HCT116 (cell line): ENCODE results near the gene LTBR. TPM values are rescaled to one million over a fixed set of nuclear protein-coding genes. Genes with fewer than 3 reads are reported as not detected.

Experiments used
- ATAC-seq: fragments of 200-7000 bp; cut with Tn5 transposase; 2 replicates; pipeline ENCODE4 v1.9.1; 2020; ENCODE audit warnings: mild to moderate bottlenecking, moderate library complexity
- BruUV-seq: library from RNA; stranded (reverse); fragments of 400-500 nt; replicated peaks from 2 replicates; lab custom pipeline; 2021; lab: Mats Ljungman, UMichigan
- CTCF ChIA-PET: fragments of 300-600 bp; sonication (Branson Sonifier 250); formaldehyde crosslinking; loops from one replicate; lab custom pipeline; 2021; ENCODE audit warnings: antibody characterized with exemption; lab: Charles Lee
- POLR2A ChIA-PET: fragments of 300-600, 350-600 bp; sonication (Branson Sonifier 250); formaldehyde crosslinking; loops from one replicate; lab custom pipeline; 2021; ENCODE audit warnings: antibody characterized with exemption; lab: Charles Lee
- RAD21 ChIA-PET, 2 experiments: fragments of 300-600 bp; sonication (Branson Sonifier 250); formaldehyde crosslinking; loops; one replicate each; lab custom pipeline; 2023; ENCODE audit warnings: low total read pairs in 2 of 2; ENCODE audit not compliant: uncharacterized antibody in 2 of 2, unreplicated experiment in 2 of 2, low non-redundant PET in 1 of 2; lab: Charles Lee
- DNase-seq: peaks from one replicate; pipeline ENCODE4 v3.0.0-alpha.2; 2010; ENCODE audit warnings: low read depth, low spot score
- H2AFZ ChIP-seq: fragments of 200-600 bp; shearing (Covaris generic), sonication (generic); 2 replicates; pipeline ENCODE4 v1.6.1; 2017; ENCODE audit warnings: low read depth, mixed run types, mixed read lengths, antibody characterized with exemption, low read length; ENCODE audit not compliant: poor library complexity, severe bottlenecking
- H3K27ac ChIP-seq: 2 replicates; pipeline ENCODE4 v1.5.1; 2012; ENCODE audit warnings: low read depth, low read length
- H3K27me3 ChIP-seq: fragments of 200-600 bp; sonication (generic); 2 replicates; pipeline ENCODE4 v1.6.1; 2016; ENCODE audit warnings: mixed run types, low read length, mixed read lengths; ENCODE audit not compliant: insufficient read depth
- H3K36me3 ChIP-seq, 2 experiments: fragments of 200-500 bp in 1 of 2; fragments of 200-600 bp in 1 of 2; sonication (Bioruptor generic) in 1 of 2; sonication (generic) in 1 of 2; 2 replicates each; pipeline versions ENCODE4 v1.5.1 to v1.6.1; 2014 to 2016; ENCODE audit warnings: low read length in 2 of 2, inconsistent platforms in 1 of 2, mixed read lengths in 1 of 2, mixed run types in 1 of 2; ENCODE audit not compliant: insufficient read depth in 2 of 2, control insufficient read depth in 1 of 2
- H3K4me1 ChIP-seq, 2 experiments: fragments of 200-600 bp in 1 of 2; sonication (generic) in 1 of 2; 2 replicates each; pipeline versions ENCODE4 v1.5.1 to v1.6.1; 2012 to 2017; ENCODE audit warnings: low read length in 2 of 2, inconsistent platforms in 1 of 2, mild to moderate bottlenecking in 1 of 2, mixed read lengths in 1 of 2, mixed run types in 1 of 2, moderate library complexity in 1 of 2; ENCODE audit not compliant: insufficient read depth in 2 of 2, control insufficient read depth in 1 of 2
- H3K4me2 ChIP-seq: fragments of 200-600 bp; sonication (generic); 2 replicates; pipeline ENCODE4 v1.6.1; 2017; ENCODE audit warnings: mixed run types, low read length, mixed read lengths
- H3K4me3 ChIP-seq, 2 experiments: fragments of 200-600 bp in 1 of 2; sonication (generic) in 1 of 2; replicated peaks in 1 of 2; 2 replicates each; pipeline ENCODE4 v1.5.1; 2011 to 2016; ENCODE audit warnings: low read length in 2 of 2, control low read depth in 1 of 2, low read depth in 1 of 2, mild to moderate bottlenecking in 1 of 2, mixed read lengths in 1 of 2, mixed run types in 1 of 2
- H3K79me2 ChIP-seq: fragments of 200-600 bp; sonication (generic); 2 replicates; pipeline ENCODE4 v1.6.1; 2017; ENCODE audit warnings: mild to moderate bottlenecking, mixed run types, low read length, moderate library complexity, mixed read lengths; ENCODE audit not compliant: insufficient read depth
- H3K9ac ChIP-seq: fragments of 200-600 bp; sonication (generic); 2 replicates; pipeline ENCODE4 v1.6.1; 2016; ENCODE audit warnings: low read length, mixed read lengths
- H3K9me2 ChIP-seq: fragments of 200-600 bp; sonication (generic), shearing (Covaris generic); 2 replicates; pipeline ENCODE4 v1.6.1; 2017; ENCODE audit warnings: mixed run types, mild to moderate bottlenecking, moderate library complexity; ENCODE audit not compliant: insufficient read depth
- H3K9me3 ChIP-seq, 2 experiments: fragments of 200-500 bp in 1 of 2; fragments of 200-600 bp in 1 of 2; sonication (Bioruptor generic) in 1 of 2; sonication (generic) in 1 of 2; 2 replicates each; pipeline ENCODE4 v1.6.1; 2014 to 2017; ENCODE audit warnings: low read length in 2 of 2, mixed read lengths in 2 of 2, inconsistent platforms in 1 of 2, low read depth in 1 of 2, mild to moderate bottlenecking in 1 of 2, mixed run types in 1 of 2, moderate library complexity in 1 of 2; ENCODE audit not compliant: control insufficient read depth in 1 of 2, insufficient read depth in 1 of 2
- H4K20me1 ChIP-seq: fragments of 200-600 bp; sonication (generic), shearing (Covaris generic); 2 replicates; pipeline ENCODE4 v1.6.1; 2017; ENCODE audit warnings: mixed run types, mild to moderate bottlenecking, moderate library complexity; ENCODE audit not compliant: insufficient read depth
- EGR1 ChIP-seq: IDR thresholded peaks from 2 replicates; pipeline ENCODE4 v1.6.1; 2012; ENCODE audit warnings: low read depth
- EZH2 ChIP-seq: fragments of 200-600 bp; sonication (generic); IDR thresholded peaks from 2 replicates; pipeline ENCODE4 v1.6.1; 2017; ENCODE audit warnings: antibody characterized with exemption, mixed run types
- FOSL1 ChIP-seq: IDR thresholded peaks from 2 replicates; pipeline ENCODE4 v1.6.1; 2012; ENCODE audit warnings: low read depth
- JUND ChIP-seq: IDR thresholded peaks from 2 replicates; pipeline ENCODE4 v1.6.1; 2012
- MAX ChIP-seq: IDR thresholded peaks from 2 replicates; pipeline ENCODE4 v1.6.1; 2012
- POLR2A ChIP-seq: IDR thresholded peaks from 2 replicates; pipeline ENCODE4 v1.7.0; 2011; ENCODE audit warnings: borderline replicate concordance; ENCODE audit not compliant: insufficient read depth, insufficient read length; ENCODE audit errors: extremely low read depth
- POLR2AphosphoS5 ChIP-seq: IDR thresholded peaks from 2 replicates; pipeline ENCODE4 v1.6.1; 2011; ENCODE audit warnings: mild to moderate bottlenecking, low read depth, low read length, moderate library complexity
- REST ChIP-seq: IDR thresholded peaks from 2 replicates; pipeline ENCODE4 v1.6.1; 2012; ENCODE audit warnings: low read depth
- TCF7L2 ChIP-seq: IDR thresholded peaks from 2 replicates; pipeline ENCODE4 v1.7.0; 2011; ENCODE audit warnings: borderline replicate concordance, inconsistent platforms; ENCODE audit not compliant: insufficient read depth, insufficient read length; ENCODE audit errors: extremely low read depth
- YY1 ChIP-seq: IDR thresholded peaks from 2 replicates; pipeline ENCODE4 v1.6.1; 2011; ENCODE audit warnings: low read length, low read depth, moderate library complexity, mild to moderate bottlenecking; ENCODE audit not compliant: insufficient replicate concordance; ENCODE audit errors: extremely low read depth
- ZBTB33 ChIP-seq: IDR thresholded peaks from 2 replicates; pipeline ENCODE4 v1.6.1; 2011; ENCODE audit warnings: mild to moderate bottlenecking, low read length, moderate library complexity; ENCODE audit not compliant: insufficient replicate concordance; ENCODE audit errors: extremely low read depth
- ZNF274 ChIP-seq: fragments of 200-500 bp; sonication (Bioruptor generic); IDR thresholded peaks from 2 replicates; pipeline ENCODE4 v1.6.1; 2014; ENCODE audit warnings: mild to moderate bottlenecking, low read depth, low read length, inconsistent platforms
- intact Hi-C: fragments of 100-400 bp; cut with micrococcal nuclease; formaldehyde crosslinking; loops from 2 replicates; pipeline ENCODE4 v1.10.0; 2022
- total RNA-seq: library from RNA; stranded (reverse); gene quantifications from one replicate; pipeline ENCODE4 v1.2.1, GENCODE V29; 2021; ENCODE audit not compliant: unreplicated experiment

Gene LTBR
- total RNA-seq, 1 experiment from 2014 or later, result 128 TPM

- Histone ChIP-seq H2AFZ (no peak overlapping the region), H3K4me1 (peaks cover 0 to 2% of the 10 kb centered on the region in 2 experiments; a peak in 1 of 4 replicates), H3K4me2 (no peak overlapping the region), H3K79me2 (peaks cover 25% of the 10 kb centered on the region; the same call in 1 of the 2 replicates), H3K4me3 (no peak overlapping the region), H4K20me1 (no peaks in the 10 kb centered on the region), H3K9ac (no peak overlapping the region), H3K9me3 (no peaks in the 10 kb centered on the region), H3K27me3 (no peaks in the 10 kb centered on the region), H3K9me2 (no peaks in the 10 kb centered on the region), H3K36me3 (peaks cover 24 to 43% of the 10 kb centered on the region in 2 experiments; a peak in 3 of 4 replicates), H3K27ac (no peak overlapping the region)
- no peak for TF ChIP-seq TCF7L2
- TF ChIP-seq ZBTB33, result no peak
- TF ChIP-seq POLR2A, result no peak
- no peak for TF ChIP-seq FOSL1
- TF ChIP-seq EZH2, result no peak
- TF ChIP-seq YY1, result no peak
- TF ChIP-seq POLR2AphosphoS5, result no peak
- no peak for TF ChIP-seq EGR1
- no peak for TF ChIP-seq MAX
- no peak for TF ChIP-seq ZNF274
- TF ChIP-seq REST, result no peak
- TF ChIP-seq JUND, result no peak
- intact Hi-C loops, result no loop called here
- BruUV-seq, result no TSS peak
- POLR2A ChIA-PET, result no interaction called here
- RAD21 ChIA-PET, result no interaction called here
- DNase-seq (no peak), ATAC-seq (peak; percentile 15; the same call in 1 of the 2 replicates)
- CTCF ChIA-PET, result no interaction called here
These were observed 7.1 kb downstream of the LTBR start for GRCh38 chr12:6391013-6391412.
